Ammon's horn (tissue), 1 donor: ENCODE results near the gene SCUBE1.

Experiments
- DNase-seq: peaks from one replicate; pipeline ENCODE4 v3.0.0-alpha.2; 2016; ENCODE audit warnings: low spot score

SCUBE1 gene

DNA sequence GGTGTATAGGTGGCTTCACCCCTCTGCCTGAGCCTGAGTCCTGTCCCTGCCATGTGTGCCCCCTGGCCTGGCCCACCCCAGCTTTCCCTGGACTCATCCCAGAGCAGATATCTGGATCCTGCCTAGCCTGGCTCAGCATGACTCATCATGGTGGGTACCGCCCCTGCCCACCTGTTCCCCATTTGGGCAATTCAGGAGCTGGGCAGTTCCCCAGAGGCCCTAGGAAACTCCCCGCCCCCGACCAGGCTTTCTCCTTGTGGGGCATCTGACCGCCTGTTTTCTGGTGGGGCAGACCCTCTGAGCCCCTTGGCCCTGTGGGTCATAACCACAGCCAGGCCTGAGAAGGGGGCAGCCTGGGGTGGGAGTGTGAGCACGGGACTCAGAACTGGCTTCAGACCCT is 187.4 kb downstream of the SCUBE1 start:
- no peak for DNase-seq

DNA sequence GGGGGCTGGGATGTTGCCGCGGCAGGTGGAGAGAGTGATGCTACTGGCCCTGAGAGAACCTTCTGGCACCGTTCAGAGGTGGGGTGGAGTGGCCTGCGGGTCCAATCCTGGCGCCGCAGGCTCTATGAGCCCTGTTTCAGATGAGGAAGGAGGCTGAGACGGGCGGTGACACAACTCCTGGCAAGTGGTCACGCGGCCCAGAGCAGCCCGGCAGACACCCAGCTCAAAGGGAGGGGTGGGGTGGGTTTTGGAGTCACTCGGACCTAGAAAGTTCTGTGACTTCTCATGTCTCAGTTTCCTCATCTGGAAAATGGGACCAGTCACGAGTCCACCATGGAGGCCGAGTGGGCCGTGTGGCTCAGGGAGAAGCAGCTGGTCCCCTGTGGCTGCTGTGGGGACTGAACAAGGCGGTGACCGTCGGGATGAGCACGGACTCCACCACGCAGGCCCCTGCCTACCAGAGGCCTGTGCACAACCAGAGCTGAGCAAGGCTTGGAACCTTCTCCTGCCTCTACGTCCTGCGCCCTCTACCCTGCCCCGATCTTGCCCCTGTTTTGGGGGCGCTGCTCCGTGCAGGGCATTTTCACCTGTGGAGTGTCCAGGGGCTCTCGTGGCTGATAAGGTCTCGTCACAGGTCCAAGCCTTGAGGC is 188.2 kb downstream of the SCUBE1 start:
- DNase-seq, result no peak

DNA sequence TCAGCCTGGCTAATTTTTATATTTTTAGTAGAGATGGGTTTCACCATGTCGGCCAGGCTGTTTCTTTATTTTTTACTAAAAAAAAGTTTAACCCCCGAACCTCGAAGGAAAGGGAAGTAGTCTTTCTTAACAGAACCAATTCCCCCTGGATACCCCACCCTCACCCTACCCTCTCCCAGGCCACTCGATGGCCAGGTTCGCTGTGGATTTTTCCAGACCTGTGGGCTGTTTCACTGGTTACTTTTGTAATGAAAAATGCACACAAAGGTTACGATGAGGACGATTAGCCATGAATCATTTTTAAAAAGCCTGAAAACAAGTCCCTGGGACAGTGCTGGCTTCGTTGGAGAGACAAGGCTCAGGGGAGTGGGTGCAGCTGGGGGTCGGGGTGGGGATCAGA is 189.3 kb downstream of the SCUBE1 start:
- no peak for DNase-seq

DNA sequence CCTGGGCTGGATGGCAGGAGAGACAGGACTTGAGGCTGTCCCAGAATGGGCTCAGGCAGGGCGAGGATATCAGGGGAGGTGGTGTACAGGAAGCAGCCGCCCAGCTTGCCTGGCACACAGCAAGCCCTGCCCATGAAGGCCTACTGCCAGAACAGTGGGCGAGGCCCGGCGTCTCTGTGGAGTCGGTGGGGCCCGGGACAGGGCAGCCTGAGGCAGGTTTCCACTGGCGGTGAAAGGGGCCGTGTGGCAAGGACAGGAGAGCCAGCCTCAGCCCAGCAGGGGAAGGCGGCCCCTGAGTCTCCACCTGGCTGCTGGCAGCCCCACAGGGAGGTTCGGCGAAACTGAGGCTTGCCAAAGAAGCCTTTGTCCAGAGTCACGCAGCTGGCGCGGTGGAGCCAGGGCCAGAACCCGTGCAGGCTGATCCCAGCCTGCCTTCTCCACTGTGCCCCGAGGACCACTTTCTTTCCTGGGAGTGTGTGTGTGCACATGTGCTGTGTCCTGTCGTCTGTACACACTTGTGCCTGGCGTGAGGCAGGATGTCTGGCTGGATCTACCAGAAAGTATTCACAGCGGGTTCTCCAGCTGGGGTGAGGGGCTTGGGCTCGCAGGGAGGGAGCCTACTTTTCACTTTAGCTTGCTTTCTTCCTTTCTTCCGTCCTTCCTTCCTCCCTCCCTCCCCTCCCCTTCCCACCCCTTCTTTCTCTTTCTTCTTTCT is 190.7 kb downstream of the SCUBE1 start:
- DNase-seq, result peak; percentile 66

DNA sequence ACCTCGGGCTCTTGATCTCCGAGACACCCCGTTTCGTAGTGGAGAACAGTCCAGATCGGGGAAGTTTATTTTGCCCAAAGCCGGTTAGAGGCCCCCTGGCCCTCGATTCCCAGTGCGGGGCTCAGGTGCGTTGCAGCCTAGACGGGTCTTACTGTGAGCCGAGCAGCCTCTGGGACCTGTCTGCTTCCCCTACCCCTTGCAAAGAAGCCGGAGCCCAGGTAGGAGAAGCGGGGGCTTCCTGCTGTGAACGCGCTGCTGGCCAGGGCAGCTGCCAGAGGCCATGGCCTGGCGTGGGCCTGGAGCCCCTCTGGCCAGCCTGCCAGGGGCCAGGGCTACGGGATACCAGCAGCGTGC is 191.2 kb downstream of the SCUBE1 start:
- no peak for DNase-seq

DNA sequence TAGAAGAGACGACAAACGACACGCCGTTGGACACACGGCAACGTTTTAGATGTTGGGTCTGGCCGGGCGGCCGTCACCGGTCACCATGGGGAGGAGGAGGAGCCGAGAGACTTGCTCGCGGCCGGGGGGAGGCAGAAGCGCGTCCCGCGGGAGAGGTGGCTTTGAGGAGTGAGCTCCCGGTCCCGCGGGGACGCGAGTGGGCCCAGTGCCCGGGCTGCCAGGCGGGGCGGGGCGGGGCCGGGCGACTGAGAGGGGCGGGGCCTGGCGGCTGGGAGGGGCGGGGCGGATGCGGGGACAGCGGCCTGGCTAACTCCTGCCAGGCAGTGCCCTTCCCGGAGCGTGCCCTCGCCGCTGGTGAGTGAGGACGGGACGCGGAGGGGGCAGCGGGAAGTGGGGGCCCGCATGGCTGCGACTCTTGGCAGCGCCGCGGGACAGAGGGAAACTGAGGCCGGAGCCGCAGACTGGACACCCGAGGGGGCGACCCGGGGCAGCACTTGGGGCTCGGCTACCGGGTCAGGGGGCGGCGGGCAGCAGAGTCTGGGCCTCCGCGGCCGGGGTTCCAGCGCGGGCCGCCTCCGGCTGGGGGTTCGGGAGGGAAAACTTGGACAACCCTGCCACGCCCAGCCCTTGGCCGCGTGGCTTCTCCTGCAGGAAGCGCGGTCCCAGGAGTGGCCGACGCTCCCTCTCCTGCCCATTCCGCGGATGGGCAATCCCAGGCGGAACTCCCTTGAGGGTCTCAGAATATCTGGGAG is 191.7 kb downstream of the SCUBE1 start, which contains the start of gene TSPO:
Gene TSPO, plus strand, starts transcription at position 309 of the 752 bp plus-strand sequence. CDS start 7,680 bp downstream, outside the sequence.
- peak; percentile 80 for DNase-seq

DNA sequence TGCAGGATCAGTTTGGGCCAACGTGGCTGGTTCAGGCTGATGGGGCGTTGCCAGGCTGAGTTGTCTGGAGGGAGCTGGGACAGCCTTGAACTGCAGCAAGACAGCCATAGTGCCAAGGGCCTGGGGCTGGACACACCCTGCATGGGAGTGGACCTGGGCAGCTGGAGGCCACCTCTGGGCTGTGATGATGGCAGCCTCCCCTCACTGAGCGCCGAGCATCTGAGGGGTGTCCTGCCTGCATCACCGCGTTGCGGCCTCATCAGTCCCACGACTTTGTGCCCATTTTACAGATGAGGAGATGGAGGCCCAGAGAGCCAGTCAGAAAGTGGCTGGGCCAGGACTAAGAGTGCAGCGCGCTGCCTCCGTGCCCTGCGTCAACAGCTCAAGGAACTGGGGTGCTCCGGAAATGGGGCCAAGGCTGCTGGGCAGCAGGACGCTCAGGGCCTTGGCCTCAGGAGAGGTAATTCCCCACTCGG is 192.4 kb downstream of the SCUBE1 start:
- DNase-seq, result no peak

DNA sequence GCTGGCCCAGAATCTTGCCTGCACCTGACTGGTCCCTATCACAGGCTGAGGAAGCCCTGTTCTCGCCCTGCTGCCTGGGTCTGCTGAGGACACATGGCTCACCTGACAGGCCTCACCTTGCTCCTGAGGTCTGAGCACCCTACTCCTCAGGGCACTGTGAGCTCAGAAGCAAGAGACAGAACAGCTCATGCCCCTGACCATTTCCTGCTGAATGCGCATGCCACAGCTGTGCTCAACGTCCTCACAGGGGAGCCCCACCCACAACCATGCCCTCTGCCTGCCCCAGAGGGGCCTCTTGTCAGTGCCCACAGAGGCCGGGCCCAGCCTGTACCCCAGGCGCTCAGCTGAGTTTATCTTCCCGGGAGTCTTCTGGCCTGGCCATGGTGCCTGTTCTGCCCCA is 194.6 kb downstream of the SCUBE1 start:
- no peak for DNase-seq

DNA sequence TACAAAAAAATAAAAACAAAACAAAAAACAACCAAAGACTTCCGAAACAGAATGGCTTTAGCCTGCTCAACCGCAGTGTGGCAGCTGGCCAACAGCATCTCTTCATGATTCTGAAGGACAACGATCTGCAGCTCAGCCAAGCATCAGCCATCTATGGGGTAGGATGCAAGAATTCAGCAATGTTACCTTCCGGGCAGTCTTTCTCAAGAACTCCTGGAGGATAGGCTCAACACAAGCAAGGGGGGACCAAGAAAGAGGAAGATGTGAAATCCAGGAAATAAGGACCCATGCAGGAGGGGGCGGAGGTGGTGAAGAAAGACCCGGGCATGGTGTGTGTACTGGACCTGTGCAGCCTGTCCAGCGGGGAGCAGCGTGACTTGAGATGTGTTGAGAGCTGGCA is 195.4 kb downstream of the SCUBE1 start:
- DNase-seq, result peak; percentile 34
